Liver (tissue), 9 donors: ENCODE data around the gene SHC1. TPM values are rescaled to one million over a fixed set of nuclear protein-coding genes. Genes with fewer than 3 reads are reported as not detected.
A peak's percentile ranks its signal among the peaks of the same experiment; 100 is the strongest.
"Not testable (repeated sequence)": the region's sequence is repeated elsewhere in the genome, so short reads cannot be mapped to it uniquely, and the experiment has no call there.

Source experiments
- DNase-seq: peaks from one replicate; pipeline ENCODE4 v3.0.0-alpha.2; 2017; ENCODE audit warnings: low spot score
- H3K27ac ChIP-seq, 2 donors: one replicate each; pipeline ENCODE4 v1.7.0; 2013; ENCODE audit warnings: inconsistent platforms in 2 of 2, low read length in 2 of 2, control low read depth in 1 of 2, low read depth in 1 of 2, mild to moderate bottlenecking in 1 of 2
- H3K27me3 ChIP-seq, 4 donors: one replicate each; pipeline versions ENCODE4 v1.6.1 to v1.7.0; 2013; ENCODE audit warnings: low read length in 3 of 4, inconsistent platforms in 1 of 4, mild to moderate bottlenecking in 1 of 4, moderate library complexity in 1 of 4; ENCODE audit not compliant: control insufficient read depth in 4 of 4, insufficient read depth in 4 of 4
- H3K36me3 ChIP-seq, 4 donors: one replicate each; pipeline versions ENCODE4 v1.6.1 to v1.7.0; 2013; ENCODE audit warnings: low read length in 3 of 4, mild to moderate bottlenecking in 3 of 4, low read depth in 1 of 4, moderate library complexity in 1 of 4; ENCODE audit not compliant: control insufficient read depth in 4 of 4, insufficient read depth in 3 of 4
- H3K4me1 ChIP-seq, 4 donors: one replicate each; pipeline versions ENCODE4 v1.6.1 to v1.7.0; 2013; ENCODE audit warnings: low read length in 3 of 4, mild to moderate bottlenecking in 3 of 4, moderate library complexity in 1 of 4; ENCODE audit not compliant: control insufficient read depth in 4 of 4, insufficient read depth in 4 of 4
- H3K4me3 ChIP-seq, 3 donors: one replicate each; pipeline versions ENCODE4 v1.6.1 to v1.7.0; 2013; ENCODE audit warnings: low read length in 3 of 3, control low read depth in 1 of 3, low read depth in 1 of 3, mild to moderate bottlenecking in 1 of 3
- H3K9ac ChIP-seq, 2 donors: one replicate each; pipeline ENCODE4 v1.7.0; 2013; ENCODE audit warnings: low read length in 2 of 2, mild to moderate bottlenecking in 2 of 2, moderate library complexity in 2 of 2, control low read depth in 1 of 2, low read depth in 1 of 2
- H3K9me3 ChIP-seq, 4 donors: one replicate each; pipeline versions ENCODE4 v1.6.1 to v1.7.0; 2013; ENCODE audit warnings: low read length in 3 of 4; ENCODE audit not compliant: control insufficient read depth in 4 of 4
- ATF3 ChIP-seq: IDR thresholded peaks from 2 replicates; pipeline ENCODE4 v1.6.1; 2016; ENCODE audit warnings: antibody characterized with exemption
- CTCF ChIP-seq: fragments of 150-350 bp; IDR thresholded peaks from 2 replicates; pipeline ENCODE4 v1.5.1; 2017; ENCODE audit warnings: improper control_type of control experiment, low read depth, low read length; ENCODE audit not compliant: missing input control
- EGR1 ChIP-seq, 2 donors: IDR thresholded peaks; 2 replicates each; pipeline ENCODE4 v1.6.1; 2016 to 2018; ENCODE audit warnings: antibody characterized with exemption in 2 of 2, low read depth in 2 of 2
- GABPA ChIP-seq, 2 donors: IDR thresholded peaks in 1 of 2; conservative IDR thresholded peaks in 1 of 2; 2 replicates each; pipeline ENCODE4 v1.6.1; 2016; ENCODE audit warnings: antibody characterized with exemption in 2 of 2, mild to moderate bottlenecking in 1 of 2, moderate library complexity in 1 of 2
- HNF4A ChIP-seq, 2 donors: conservative IDR thresholded peaks; 2 replicates each; pipeline ENCODE4 v1.6.1; 2016; ENCODE audit warnings: antibody characterized with exemption in 2 of 2, mild to moderate bottlenecking in 2 of 2
- JUND ChIP-seq, 2 donors: IDR thresholded peaks; 2 replicates each; pipeline ENCODE4 v1.6.1; 2016; ENCODE audit warnings: antibody characterized with exemption in 2 of 2
- MAX ChIP-seq: IDR thresholded peaks from 2 replicates; pipeline ENCODE4 v1.6.1; 2016; ENCODE audit warnings: antibody characterized with exemption
- NR2F2 ChIP-seq: IDR thresholded peaks from 2 replicates; pipeline ENCODE4 v1.6.1; 2016; ENCODE audit warnings: antibody characterized with exemption
- REST ChIP-seq: IDR thresholded peaks from 2 replicates; pipeline ENCODE4 v1.6.1; 2016; ENCODE audit warnings: antibody characterized with exemption, mild to moderate bottlenecking
- RXRA ChIP-seq, 2 donors: IDR thresholded peaks; 2 replicates each; pipeline ENCODE4 v1.6.1; 2017 to 2018; ENCODE audit warnings: antibody characterized with exemption in 2 of 2, mild to moderate bottlenecking in 1 of 2
- SP1 ChIP-seq: IDR thresholded peaks from 2 replicates; pipeline ENCODE4 v1.6.1; 2018; ENCODE audit warnings: antibody characterized with exemption, mild to moderate bottlenecking
- YY1 ChIP-seq: IDR thresholded peaks from 2 replicates; pipeline ENCODE4 v1.6.1; 2016; ENCODE audit warnings: antibody characterized with exemption, mild to moderate bottlenecking
- ZBTB33 ChIP-seq: IDR thresholded peaks from 2 replicates; pipeline ENCODE4 v1.6.1; 2016; ENCODE audit warnings: antibody characterized with exemption
- WGBS: extraction: QIAGEN DNeasy Blood & Tissue Kit; methylation state at CpG from one replicate; pipeline ENCODE4 v1.1.7; 2013; 5-methylcytosine and 5-hydroxymethylcytosine counted together
- polyA plus RNA-seq, 2 donors: library from polyadenylated mRNA; stranded (reverse) in 1 of 2; unstranded in 1 of 2; fragments of 200-250 nt in 1 of 2; fragments of >200 nt in 1 of 2; fragmentation: Nextera tagmentation in 1 of 2; extraction: Ambion mirVana in 1 of 2; gene quantifications; one replicate each; pipeline versions ENCODE4 v1.2.1 to v1.2.3, GENCODE V29; 2013 to 2015
- total RNA-seq, 2 donors: library from RNA; depleted of rRNA; stranded (reverse); fragments of >200 nt; gene quantifications; one replicate each; pipeline ENCODE4 v1.2.3, GENCODE V29; 2014
- donor health status: healthy.
- donor health status: healthy.
- donor health status: healthy.
- donor health status: healthy.
- donor health status: healthy.

Gene SHC1
- total and polyA plus RNA-seq, 4 donors, result 27.2 to 65.5 (median 58.0) TPM

GRCh38 chr1:154988058-154988954 is 17.8 kb upstream of the SHC1 start (continued):
- TF ChIP-seq EGR1 (IDR thresholded peaks at IDR 0.05; ENCODE audit: low read depth in 2 of 2), result no peak
- no peak for TF ChIP-seq NR2F2
- no peak for TF ChIP-seq YY1
- TF ChIP-seq GABPA (IDR thresholded peaks at IDR 0.05 in 1 of 2, conservative IDR thresholded peaks at IDR 0.05 in 1 of 2), result no peak

- Histone ChIP-seq H3K27me3 (no peaks in the 10 kb centered on the region), H3K9ac (no peak overlapping the region), H3K4me1 (peaks cover 8 to 34% (median 24%) of the 10 kb centered on the region in 4 donors), H3K36me3 (peaks cover 0 to 9% (median 5%) of the 10 kb centered on the region in 4 donors), H3K27ac (no peak overlapping the region), H3K4me3 (no peak overlapping the region), H3K9me3 (no peaks in the 10 kb centered on the region)
- DNase-seq, result no peak
- 42% methylated on average over 6 of the region's 6 CpGs for WGBS
- TF ChIP-seq ZBTB33, result no peak
- no peak for TF ChIP-seq MAX
- peak; percentile 52 for TF ChIP-seq SP1
- TF ChIP-seq CTCF, result no peak
- TF ChIP-seq JUND (IDR thresholded peaks at IDR 0.05), result peak; percentile 39 to 48
- TF ChIP-seq ATF3, result peak; percentile 85
- peak; percentile 89 for TF ChIP-seq YY1
- peak; percentile 10 for TF ChIP-seq REST
- TF ChIP-seq HNF4A (conservative IDR thresholded peaks at IDR 0.05), result peak; percentile 67 to 68
- peak; percentile 57 to 69 for TF ChIP-seq RXRA (IDR thresholded peaks at IDR 0.05)
These were observed 16.8 kb upstream of the SHC1 start for GRCh38 chr1:154987326-154987725.

- H3K36me3 ChIP-seq, H3K9me3 ChIP-seq, H3K27ac ChIP-seq, H3K9ac ChIP-seq, H3K27me3 ChIP-seq, H3K4me3 ChIP-seq, DNase-seq: not testable (repeated sequence)
- H3K4me1 ChIP-seq, result peaks cover 8 to 35% (median 24%) of the 10 kb centered on the region in 4 donors
- WGBS, result 92% methylated on average over 4 of the region's 4 CpGs
These were observed 16.2 kb upstream of the SHC1 start for GRCh38 chr1:154986736-154987135.
